ENCODE data around the gene IGFBPL1. TPM values are rescaled to one million over a fixed set of nuclear protein-coding genes. Genes with fewer than 3 reads are reported as not detected.

The IGFBPL1 gene
- total RNA-seq, 1 experiment from 2014 or later, result 13.7 TPM

DNA sequence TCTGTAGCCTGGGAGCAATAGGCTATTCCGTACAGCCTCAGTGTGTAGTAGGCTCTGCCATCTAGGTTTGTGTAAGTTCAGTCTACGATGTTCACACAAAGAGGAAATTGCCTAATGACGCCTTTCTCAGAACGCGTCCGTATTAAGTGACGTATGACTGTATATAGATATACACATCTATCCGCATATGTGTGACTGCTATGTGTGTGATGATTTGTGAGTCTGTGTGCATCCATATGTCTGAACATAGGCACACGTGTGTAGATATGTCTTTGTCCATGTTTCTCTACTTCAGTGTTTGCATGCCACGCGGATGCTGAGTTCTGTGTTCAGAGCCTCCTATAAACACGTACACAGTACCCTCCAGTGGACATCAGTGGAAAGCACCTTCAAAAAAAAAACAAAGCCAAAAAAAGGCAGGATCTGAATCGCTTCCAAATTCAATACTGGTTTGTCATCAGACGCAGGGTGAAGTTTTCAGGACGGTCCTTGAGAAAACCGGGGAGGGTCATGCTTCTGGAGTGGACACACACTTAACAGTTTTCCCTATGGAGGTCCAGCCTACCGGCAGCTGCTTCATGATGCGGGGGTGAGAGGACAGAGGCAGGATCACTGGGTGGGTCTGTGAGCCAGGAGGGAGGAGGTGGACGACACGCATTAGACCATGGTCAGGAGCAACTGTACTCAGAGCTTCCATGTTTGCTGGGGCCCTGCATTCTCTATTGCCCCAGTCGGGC is 61.2 kb downstream of the IGFBPL1 start:
- DNase-seq (ENCODE audit: low read depth, low spot score), result peak; percentile 36
- ChIA-PET POLR2A (no interaction called here), CTCF (interaction anchor here (0.7 kb wide), 1 partner anchor 60 kb away, joined by 5 read pairs; no protein-coding TSS in a partner anchor)
- TF ChIP-seq CTCF (IDR thresholded peaks at IDR 0.05), result peak; percentile 70
- no peak for TF ChIP-seq POLR2AphosphoS5 (IDR thresholded peaks at IDR 0.05; ENCODE audit: low read depth, low read length)
- TF ChIP-seq REST (IDR thresholded peaks at IDR 0.05; ENCODE audit: insufficient read depth in 1 of 2, low read depth in 2 of 2, low read length in 1 of 2), result no peak
- TF ChIP-seq TCF7L2 (IDR thresholded peaks at IDR 0.05; ENCODE audit: low read depth, low read length), result no peak
- no peak for TF ChIP-seq SIN3A (IDR thresholded peaks at IDR 0.05; ENCODE audit: borderline replicate concordance, insufficient read depth, low read depth, low read length)
- BruUV-seq (replicated peaks), result no TSS peak
- Histone ChIP-seq H3K27me3 (ENCODE audit: control insufficient read depth, insufficient read depth, low read length) (no peaks in the 10 kb centered on the region), H3K36me3 (ENCODE audit: control insufficient read depth, insufficient read depth, low read length) (no peaks in the 10 kb centered on the region), H3K9me3 (ENCODE audit: control insufficient read depth, insufficient read depth, low read depth, low read length) (no peaks in the 10 kb centered on the region), H3K27ac (ENCODE audit: low read length) (no peak overlapping the region), H3K4me1 (ENCODE audit: control insufficient read depth, insufficient read depth, low read length) (peaks cover 2% of the 10 kb centered on the region; the same call in 1 of the 2 replicates), H3K4me3 (ENCODE audit: low read depth in 2 of 2, low read length in 2 of 2) (peak overlapping the region in 1 of 2 experiments; percentile 5; a peak in 1 of 4 replicates)
- in situ Hi-C loops (cut with HindIII; ENCODE audit: low pct_unique_long_range_greater_than_20kb, low sequenced_read_pairs), result no loop called here
- peak; percentile 67 for ATAC-seq
- intact Hi-C loops (cut with micrococcal nuclease; ENCODE audit: unreplicated experiment), result loop anchor here (5.0 kb wide), 1 partner anchor 451 kb away; no protein-coding TSS in a partner anchor

- Histone ChIP-seq H3K36me3 (ENCODE audit: control insufficient read depth, insufficient read depth, low read length) (no peaks in the 10 kb centered on the region), H3K27me3 (ENCODE audit: control insufficient read depth, insufficient read depth, low read length) (no peaks in the 10 kb centered on the region), H3K27ac (ENCODE audit: low read length) (no peak overlapping the region), H3K4me1 (ENCODE audit: control insufficient read depth, insufficient read depth, low read length) (peaks cover 2% of the 10 kb centered on the region; the same call in 1 of the 2 replicates), H3K9me3 (ENCODE audit: control insufficient read depth, insufficient read depth, low read depth, low read length) (no peaks in the 10 kb centered on the region), H3K4me3 (ENCODE audit: low read depth in 2 of 2, low read length in 2 of 2) (no peak overlapping the region)
- no peak for ATAC-seq
- in situ Hi-C loops (cut with HindIII; ENCODE audit: low pct_unique_long_range_greater_than_20kb, low sequenced_read_pairs), result no loop called here
- intact Hi-C loops (cut with micrococcal nuclease; ENCODE audit: unreplicated experiment), result loop anchor here (5.0 kb wide), 1 partner anchor 449 kb away; no protein-coding TSS in a partner anchor
- ChIA-PET POLR2A (no interaction called here), CTCF (no interaction called here)
- BruUV-seq (replicated peaks), result no TSS peak
- TF ChIP-seq CTCF (IDR thresholded peaks at IDR 0.05) (no peak), POLR2AphosphoS5 (IDR thresholded peaks at IDR 0.05; ENCODE audit: low read depth, low read length) (no peak), TCF7L2 (IDR thresholded peaks at IDR 0.05; ENCODE audit: low read depth, low read length) (no peak), SIN3A (IDR thresholded peaks at IDR 0.05; ENCODE audit: borderline replicate concordance, insufficient read depth, low read depth, low read length) (no peak), REST (IDR thresholded peaks at IDR 0.05; ENCODE audit: insufficient read depth in 1 of 2, low read depth in 2 of 2, low read length in 1 of 2) (no peak)
- DNase-seq (ENCODE audit: low read depth, low spot score), result no peak
Measured at GRCh38 chr9:38361473-38361850, 62.8 kb downstream of the IGFBPL1 start.

Data from Panc1 (cell line).